Sigmoid colon (tissue), 7 donors: ENCODE measurements around the gene NXPH3. TPM values are rescaled to one million over a fixed set of nuclear protein-coding genes. Genes with fewer than 3 reads are reported as not detected.
A peak's percentile ranks its signal among the peaks of the same experiment; 100 is the strongest.

ENCODE experiments used
- DNase-seq: peaks from one replicate; pipeline ENCODE4 v3.0.0-alpha.2; 2019
- H3K27ac ChIP-seq, 4 donors: fragments of 200-600 bp; sonication (generic); one replicate each; pipeline ENCODE4 v1.5.1; 2016 to 2019; ENCODE audit warnings: mild to moderate bottlenecking in 1 of 4
- H3K27me3 ChIP-seq, 3 donors: fragments of 200-600 bp; sonication (generic); one replicate each; pipeline ENCODE4 v1.5.1; 2019; ENCODE audit warnings: mild to moderate bottlenecking in 1 of 3
- H3K36me3 ChIP-seq, 4 donors: fragments of 200-600 bp; sonication (generic); one replicate each; pipeline ENCODE4 v1.5.1; 2016 to 2019
- H3K4me1 ChIP-seq, 4 donors: fragments of 200-600 bp; sonication (generic); one replicate each; pipeline ENCODE4 v1.5.1; 2017 to 2019
- H3K4me3 ChIP-seq, 4 donors: fragments of 200-600 bp; sonication (generic); one replicate each; pipeline ENCODE4 v1.5.1; 2017 to 2019; ENCODE audit warnings: mild to moderate bottlenecking in 2 of 4, moderate library complexity in 1 of 4
- H3K9me3 ChIP-seq, 4 donors: fragments of 200-600 bp in 3 of 4; sonication (generic) in 3 of 4; one replicate each; pipeline versions ENCODE4 v1.5.1 to v1.6.1; 2013 to 2019
- CTCF ChIP-seq, 4 experiments: fragments of 450-650 bp in 3 of 4; fragments of 200-600 bp in 1 of 4; IDR thresholded peaks; one replicate each; pipeline ENCODE4 v1.5.1; 2016 to 2019; ENCODE audit warnings: antibody characterized with exemption in 4 of 4, mild to moderate bottlenecking in 3 of 4, moderate library complexity in 2 of 4
- EP300 ChIP-seq, 4 donors: sonication (generic); formaldehyde crosslinking; IDR thresholded peaks; one replicate each; pipeline ENCODE4 v1.6.1; 2017; ENCODE audit warnings: antibody characterized with exemption in 4 of 4
- POLR2A ChIP-seq, 2 donors: fragments of 450-650 bp; IDR thresholded peaks; one replicate each; pipeline ENCODE4 v1.6.1; 2016; ENCODE audit warnings: antibody characterized with exemption in 2 of 2, mild to moderate bottlenecking in 2 of 2, moderate library complexity in 2 of 2
- POLR2AphosphoS5 ChIP-seq, 4 donors: sonication (generic); formaldehyde crosslinking; IDR thresholded peaks; one replicate each; pipeline ENCODE4 v1.6.1; 2017; ENCODE audit warnings: antibody characterized with exemption in 4 of 4
- WGBS, 2 donors: extraction: QIAGEN DNeasy Blood & Tissue Kit; methylation state at CpG; one replicate each; pipeline ENCODE4 v1.1.7; 2013; 5-methylcytosine and 5-hydroxymethylcytosine counted together
- intact Hi-C: fragments of 100-400 bp; cut with DNase I; formaldehyde crosslinking; loops from one replicate; pipeline ENCODE4 v1.15.1; 2023
- polyA plus RNA-seq, 3 donors: library from polyadenylated mRNA; stranded (reverse); fragments of 200-250 nt; gene quantifications; one replicate each; pipeline ENCODE4 v1.2.3, GENCODE V29; 2013
- total RNA-seq, 4 donors: library from RNA; depleted of rRNA; stranded (reverse); fragments of >200 nt; gene quantifications; one replicate each; pipeline ENCODE4 v1.1.0, GENCODE V29; 2016
- donor health status: healthy with polysubstance abuse.
- donor health status: Bipolar disorder and iron deficiency.
- donor health status: healthy.

The NXPH3 gene
- total and polyA plus RNA-seq, 7 donors, result 0.23 to 32.6 (median 20.2) TPM

GRCh38 chr17:49578952-49579500 is 3.4 kb downstream of the NXPH3 start:
- peak overlapping the region in 3 of 4 donors; percentile 87 to 96 (median 94) for H3K27ac ChIP-seq
- peaks cover 0 to 8% (median 0%) of the 10 kb centered on the region in 4 donors for H3K36me3 ChIP-seq
- no peak for DNase-seq
- intact Hi-C loops, result loop anchor here (5.0 kb wide), 2 partner anchors 33 to 98 kb away; partner anchors contain the start of gene SPOP
- no peaks in the 10 kb centered on the region for H3K9me3 ChIP-seq
- no peaks in the 10 kb centered on the region for H3K27me3 ChIP-seq
- TF ChIP-seq POLR2AphosphoS5 (IDR thresholded peaks at IDR 0.05) (no peak), EP300 (IDR thresholded peaks at IDR 0.05) (no peak), POLR2A (IDR thresholded peaks at IDR 0.05) (no peak), CTCF (IDR thresholded peaks at IDR 0.05) (no peak)
- WGBS, 2 donors, result 83 to 91% methylated on average over 17 of the region's 17 CpGs
- peaks cover 0 to 51% (median 42%) of the 10 kb centered on the region in 4 donors for H3K4me1 ChIP-seq
- H3K4me3 ChIP-seq, result no peak overlapping the region

GRCh38 chr17:49579522-49579921 is 3.9 kb downstream of the NXPH3 start:
- no peak for TF ChIP-seq POLR2A (IDR thresholded peaks at IDR 0.05)
- no peak for TF ChIP-seq EP300 (IDR thresholded peaks at IDR 0.05)
- TF ChIP-seq CTCF (IDR thresholded peaks at IDR 0.05), result no peak
- TF ChIP-seq POLR2AphosphoS5 (IDR thresholded peaks at IDR 0.05), result no peak
- Histone ChIP-seq H3K36me3 (peaks cover 0 to 8% (median 0%) of the 10 kb centered on the region in 4 donors), H3K4me3 (no peak overlapping the region), H3K9me3 (no peaks in the 10 kb centered on the region), H3K4me1 (peaks cover 0 to 46% (median 37%) of the 10 kb centered on the region in 4 donors), H3K27ac (peak overlapping the region in 1 of 4 donors; percentile 23), H3K27me3 (no peaks in the 10 kb centered on the region)
- intact Hi-C loops, result loop anchor here (5.0 kb wide), 2 partner anchors 33 to 98 kb away; partner anchors contain the start of gene SPOP
- no peak for DNase-seq
- 85 to 88% methylated on average over 5 of the region's 5 CpGs for WGBS, 2 donors

- no peaks in the 10 kb centered on the region for H3K27me3 ChIP-seq
- H3K36me3 ChIP-seq, result peaks cover 0 to 8% (median 0%) of the 10 kb centered on the region in 4 donors
- no peak for DNase-seq
- H3K9me3 ChIP-seq, result no peaks in the 10 kb centered on the region
- peak overlapping the region in 3 of 4 donors; percentile 14 to 45 (median 43) for H3K27ac ChIP-seq
- TF ChIP-seq POLR2A (IDR thresholded peaks at IDR 0.05), result no peak
- no peak for TF ChIP-seq CTCF (IDR thresholded peaks at IDR 0.05)
- no peak for TF ChIP-seq POLR2AphosphoS5 (IDR thresholded peaks at IDR 0.05)
- TF ChIP-seq EP300 (IDR thresholded peaks at IDR 0.05), result no peak
- intact Hi-C loops, result no loop called here
- no peak overlapping the region for H3K4me3 ChIP-seq
- peaks cover 0 to 41% (median 33%) of the 10 kb centered on the region in 4 donors for H3K4me1 ChIP-seq
- 52 to 81% methylated on average over 21 of the region's 21 CpGs for WGBS, 2 donors
These were observed 4.5 kb downstream of the NXPH3 start for GRCh38 chr17:49580055-49580721.

- peaks cover 0 to 40% (median 33%) of the 10 kb centered on the region in 4 donors for H3K4me1 ChIP-seq
- peak overlapping the region in 3 of 4 donors; percentile 14 to 45 (median 43) for H3K27ac ChIP-seq
These were observed 5.4 kb downstream of the NXPH3 start for GRCh38 chr17:49580981-49581647.

More at GRCh38 chr17:49580981-49581647, 5.4 kb downstream of the NXPH3 start:
- TF ChIP-seq CTCF (IDR thresholded peaks at IDR 0.05), result no peak
- TF ChIP-seq POLR2A (IDR thresholded peaks at IDR 0.05), result no peak
- no peaks in the 10 kb centered on the region for H3K9me3 ChIP-seq
- no peaks in the 10 kb centered on the region for H3K27me3 ChIP-seq
- WGBS, 2 donors, result 85 to 88% methylated on average over 12 of the region's 12 CpGs
- DNase-seq, result no peak
- peaks cover 0 to 8% (median 0%) of the 10 kb centered on the region in 4 donors for H3K36me3 ChIP-seq
- intact Hi-C loops, result no loop called here
- H3K4me3 ChIP-seq, result no peak overlapping the region
